GM23338 (cell line): ENCODE measurements around the gene ULK4. TPM values are rescaled to one million over a fixed set of nuclear protein-coding genes. Genes with fewer than 3 reads are reported as not detected.

Experiments
- ATAC-seq: fragments of 200-7000 bp; cut with Tn5 transposase; 3 replicates; pipeline ENCODE4 v1.9.1; 2020
- DNase-seq: peaks from one replicate; pipeline ENCODE4 v3.0.0-alpha.2; 2015; ENCODE audit warnings: low spot score
- H2AFZ ChIP-seq: fragments of 200-600 bp; sonication (generic); 2 replicates; pipeline ENCODE4 v1.8.0; 2016; ENCODE audit warnings: antibody characterized with exemption, mild to moderate bottlenecking, moderate library complexity
- H3F3A ChIP-seq: fragments of 200-600 bp; sonication (generic); replicated peaks from 2 replicates; pipeline ENCODE4 v1.8.0; 2017; ENCODE audit warnings: antibody characterized with exemption, mixed run types, low read depth
- H3K27ac ChIP-seq: fragments of 200-600 bp; sonication (generic); 2 replicates; pipeline ENCODE4 v1.6.1; 2016; ENCODE audit warnings: low read depth
- H3K27me3 ChIP-seq: fragments of 200-600 bp; sonication (generic); 2 replicates; pipeline ENCODE4 v1.8.0; 2016; ENCODE audit warnings: mild to moderate bottlenecking, mixed run types, moderate library complexity; ENCODE audit not compliant: insufficient read depth
- H3K36me3 ChIP-seq: fragments of 200-600 bp; sonication (generic); 2 replicates; pipeline ENCODE4 v1.8.0; 2016; ENCODE audit warnings: mild to moderate bottlenecking; ENCODE audit not compliant: insufficient read depth
- H3K4me1 ChIP-seq: fragments of 200-600 bp; sonication (generic); 2 replicates; pipeline ENCODE4 v1.8.0; 2016; ENCODE audit warnings: mild to moderate bottlenecking, moderate library complexity; ENCODE audit not compliant: insufficient read depth
- H3K4me2 ChIP-seq: fragments of 200-600 bp; sonication (generic); 2 replicates; pipeline ENCODE4 v1.7.1; 2017; ENCODE audit warnings: mixed run types
- H3K4me3 ChIP-seq: fragments of 200-600 bp; sonication (generic); 2 replicates; pipeline ENCODE4 v1.6.1; 2016; ENCODE audit warnings: mixed run types
- H3K79me2 ChIP-seq: fragments of 200-600 bp; sonication (generic); replicated peaks from 2 replicates; pipeline ENCODE4 v1.8.0; 2017; ENCODE audit warnings: mild to moderate bottlenecking; ENCODE audit not compliant: insufficient read depth
- H3K9me2 ChIP-seq: fragments of 200-600 bp; sonication (generic); 2 replicates; pipeline ENCODE4 v1.8.0; 2017; ENCODE audit not compliant: insufficient read depth
- H4K20me1 ChIP-seq: fragments of 200-600 bp; sonication (generic); replicated peaks from 2 replicates; pipeline ENCODE4 v1.8.0; 2017; ENCODE audit warnings: mild to moderate bottlenecking; ENCODE audit not compliant: insufficient read depth
- H3K27ac Mint-ChIP-seq: 2 replicates; pipeline ENCODE4 v1.8.0; 2020; ENCODE audit warnings: inconsistent platforms, mild to moderate bottlenecking, moderate library complexity, mixed read lengths
- H3K27me3 Mint-ChIP-seq: 3 replicates; pipeline ENCODE4 v1.8.0; 2022; ENCODE audit warnings: low read depth, mild to moderate bottlenecking, moderate library complexity, mixed read lengths, inconsistent platforms; ENCODE audit not compliant: insufficient read depth, poor library complexity
- H3K36me3 Mint-ChIP-seq: 3 replicates; pipeline ENCODE4 v1.8.0; 2021; ENCODE audit warnings: low read depth, mild to moderate bottlenecking, inconsistent platforms, moderate library complexity, mixed read lengths
- H3K4me1 Mint-ChIP-seq: 3 replicates; pipeline ENCODE4 v1.8.0; 2020; ENCODE audit warnings: mild to moderate bottlenecking, inconsistent platforms, mixed read lengths
- H3K4me3 Mint-ChIP-seq: 3 replicates; pipeline ENCODE4 v1.8.0; 2021; ENCODE audit warnings: moderate library complexity, mild to moderate bottlenecking, inconsistent platforms, mixed read lengths
- H3K9me3 Mint-ChIP-seq: 3 replicates; pipeline ENCODE4 v1.8.0; 2020; ENCODE audit warnings: moderate library complexity, mild to moderate bottlenecking, inconsistent platforms, mixed read lengths
- CREB1 ChIP-seq: fragments of 250-450 bp; sonication (Bioruptor Pico); IDR thresholded peaks from 2 replicates; pipeline ENCODE4 v1.5.0; 2020; ENCODE audit warnings: low read depth, mild to moderate bottlenecking, moderate library complexity
- EZH2 ChIP-seq: fragments of 200-600 bp; sonication (generic); IDR thresholded peaks from one replicate; pipeline ENCODE4 v1.8.0; 2017; ENCODE audit warnings: antibody characterized with exemption, mild to moderate bottlenecking, low read depth; ENCODE audit not compliant: unreplicated experiment
- EZH2phosphoT487 ChIP-seq: fragments of 200-600 bp; sonication (generic); IDR thresholded peaks from one replicate; pipeline ENCODE4 v1.8.1; 2018; ENCODE audit warnings: antibody characterized with exemption; ENCODE audit not compliant: unreplicated experiment
- JUNB ChIP-seq: IDR thresholded peaks from one replicate; pipeline ENCODE4 v1.6.1; 2016; ENCODE audit warnings: antibody characterized with exemption; ENCODE audit not compliant: unreplicated experiment
- NANOG ChIP-seq: IDR thresholded peaks from 2 replicates; pipeline ENCODE4 v1.6.1; 2016; ENCODE audit warnings: antibody characterized with exemption, borderline replicate concordance
- POLR2AphosphoS5 ChIP-seq: IDR thresholded peaks from 2 replicates; pipeline ENCODE4 v1.6.1; 2016; ENCODE audit warnings: antibody characterized with exemption, low read depth
- STAT1 ChIP-seq: IDR thresholded peaks from one replicate; pipeline ENCODE4 v1.6.1; 2016; ENCODE audit warnings: antibody characterized with exemption; ENCODE audit not compliant: unreplicated experiment
- ZNF331 ChIP-seq: fragments of 250-450 bp; sonication (Bioruptor Pico); IDR thresholded peaks from 2 replicates; pipeline ENCODE4 v1.5.0; 2020; ENCODE audit warnings: low read depth, mild to moderate bottlenecking, moderate library complexity
- polyA plus RNA-seq: library from polyadenylated mRNA; unstranded; fragments of >200 nt; fragmentation: Nextera tagmentation; extraction: Ambion mirVana; gene quantifications from 2 replicates; pipeline ENCODE4 v1.2.1, GENCODE V29; 2016
- total RNA-seq: library from RNA; depleted of rRNA; stranded (reverse); fragments of >200 nt; shearing (Covaris generic); gene quantifications from 2 replicates; pipeline ENCODE4 v1.2.3, GENCODE V29; 2014
- TF ChIP-seq, protein P1 (sequence below): IDR thresholded peaks from one replicate; pipeline ENCODE4 v1.6.1; 2018; ENCODE audit warnings: antibody characterized with exemption; ENCODE audit not compliant: unreplicated experiment
- TF ChIP-seq, protein P2 (sequence below), 2 experiments: fragments of 200-600 bp in 1 of 2; sonication (generic) in 1 of 2; conservative IDR thresholded peaks; 2 replicates each; pipeline versions ENCODE4 v1.5.1 to v1.6.1; 2016 to 2017; ENCODE audit warnings: antibody characterized with exemption in 2 of 2, low read depth in 2 of 2, mild to moderate bottlenecking in 2 of 2, moderate library complexity in 1 of 2
- TF ChIP-seq, protein P3 (sequence below): IDR thresholded peaks from 2 replicates; pipeline ENCODE4 v1.6.1; 2016; ENCODE audit warnings: antibody characterized with exemption
- TF ChIP-seq, protein P4 (sequence below): fragments of 250-450 bp; sonication (Bioruptor Pico); IDR thresholded peaks from 2 replicates; pipeline ENCODE4 v1.5.0; 2020; ENCODE audit warnings: mild to moderate bottlenecking, moderate library complexity

Gene ULK4
- total and polyA plus RNA-seq, 2 experiments from 2014 or later, result 20.8 to 41.4 TPM

DNA sequence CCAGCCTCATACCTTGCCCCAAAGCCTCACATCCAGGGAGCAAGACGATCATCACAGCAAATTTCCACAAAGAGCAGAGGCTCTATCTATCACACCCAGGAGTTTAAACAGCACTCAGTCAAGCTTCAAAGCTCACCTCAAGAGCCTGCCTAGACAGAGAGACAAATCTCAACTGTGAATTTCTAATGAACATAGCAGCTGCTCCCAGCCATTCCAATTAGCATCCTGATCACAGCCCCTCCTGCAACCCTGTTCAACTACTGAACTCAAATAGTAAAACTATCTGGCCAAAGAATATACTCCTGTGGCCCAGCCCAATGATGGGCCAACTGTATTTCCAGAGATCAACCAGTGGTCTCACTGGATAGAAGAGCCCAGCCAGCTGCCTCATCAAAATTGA is 492.8 kb downstream of the ULK4 start (continued):
- TF ChIP-seq ZNF331 (CRISPR knock-in tag) (no peak), JUNB (no peak), EZH2 (no peak)
- TF ChIP-seq, protein P1, sequence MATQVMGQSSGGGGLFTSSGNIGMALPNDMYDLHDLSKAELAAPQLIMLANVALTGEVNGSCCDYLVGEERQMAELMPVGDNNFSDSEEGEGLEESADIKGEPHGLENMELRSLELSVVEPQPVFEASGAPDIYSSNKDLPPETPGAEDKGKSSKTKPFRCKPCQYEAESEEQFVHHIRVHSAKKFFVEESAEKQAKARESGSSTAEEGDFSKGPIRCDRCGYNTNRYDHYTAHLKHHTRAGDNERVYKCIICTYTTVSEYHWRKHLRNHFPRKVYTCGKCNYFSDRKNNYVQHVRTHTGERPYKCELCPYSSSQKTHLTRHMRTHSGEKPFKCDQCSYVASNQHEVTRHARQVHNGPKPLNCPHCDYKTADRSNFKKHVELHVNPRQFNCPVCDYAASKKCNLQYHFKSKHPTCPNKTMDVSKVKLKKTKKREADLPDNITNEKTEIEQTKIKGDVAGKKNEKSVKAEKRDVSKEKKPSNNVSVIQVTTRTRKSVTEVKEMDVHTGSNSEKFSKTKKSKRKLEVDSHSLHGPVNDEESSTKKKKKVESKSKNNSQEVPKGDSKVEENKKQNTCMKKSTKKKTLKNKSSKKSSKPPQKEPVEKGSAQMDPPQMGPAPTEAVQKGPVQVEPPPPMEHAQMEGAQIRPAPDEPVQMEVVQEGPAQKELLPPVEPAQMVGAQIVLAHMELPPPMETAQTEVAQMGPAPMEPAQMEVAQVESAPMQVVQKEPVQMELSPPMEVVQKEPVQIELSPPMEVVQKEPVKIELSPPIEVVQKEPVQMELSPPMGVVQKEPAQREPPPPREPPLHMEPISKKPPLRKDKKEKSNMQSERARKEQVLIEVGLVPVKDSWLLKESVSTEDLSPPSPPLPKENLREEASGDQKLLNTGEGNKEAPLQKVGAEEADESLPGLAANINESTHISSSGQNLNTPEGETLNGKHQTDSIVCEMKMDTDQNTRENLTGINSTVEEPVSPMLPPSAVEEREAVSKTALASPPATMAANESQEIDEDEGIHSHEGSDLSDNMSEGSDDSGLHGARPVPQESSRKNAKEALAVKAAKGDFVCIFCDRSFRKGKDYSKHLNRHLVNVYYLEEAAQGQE, result no peak

DNA sequence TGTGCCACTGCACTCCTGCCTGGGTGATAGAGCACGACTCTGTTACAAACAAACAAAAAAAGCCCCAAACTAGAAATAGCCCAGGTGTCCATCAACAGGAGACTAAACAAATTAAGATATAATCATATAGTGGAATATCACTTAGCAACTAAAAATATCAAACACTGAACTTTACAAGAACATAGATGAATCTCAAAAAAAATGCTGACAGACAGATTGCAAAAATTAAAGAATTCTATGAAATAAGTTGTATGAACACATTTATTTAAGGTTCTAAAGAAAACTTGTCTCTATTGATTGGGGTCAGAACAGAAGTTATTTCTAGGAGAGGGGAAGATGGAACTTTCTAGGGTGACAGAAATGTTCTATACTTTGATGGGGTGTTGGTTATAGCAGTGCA is 494.4 kb downstream of the ULK4 start:
- no peaks in the 10 kb centered on the region for H3F3A ChIP-seq
- Mint-ChIP-seq H3K4me3 (no peak overlapping the region), H3K27me3 (no peaks in the 10 kb centered on the region), H3K4me1 (no peaks in the 10 kb centered on the region), H3K9me3 (peaks cover 35% of the 10 kb centered on the region), H3K36me3 (peaks cover 32% of the 10 kb centered on the region), H3K27ac (no peak overlapping the region)
- no peaks in the 10 kb centered on the region for H4K20me1 ChIP-seq
- no peak overlapping the region for H2AFZ ChIP-seq
- ATAC-seq, result no peak
- no peak for DNase-seq
- no peaks in the 10 kb centered on the region for H3K4me1 ChIP-seq
- no peaks in the 10 kb centered on the region for H3K9me2 ChIP-seq
- no peak overlapping the region for H3K4me2 ChIP-seq
- no peak overlapping the region for H3K27ac ChIP-seq
- H3K4me3 ChIP-seq, result no peak overlapping the region
- H3K36me3 ChIP-seq, result no peaks in the 10 kb centered on the region
- no peaks in the 10 kb centered on the region for H3K27me3 ChIP-seq
- no peaks in the 10 kb centered on the region for H3K79me2 ChIP-seq
- TF ChIP-seq EZH2phosphoT487 (no peak), STAT1 (no peak), CREB1 (CRISPR knock-in tag) (no peak), ZNF331 (CRISPR knock-in tag) (no peak), NANOG (no peak), EZH2 (no peak), POLR2AphosphoS5 (no peak)
- TF ChIP-seq, protein P2, sequence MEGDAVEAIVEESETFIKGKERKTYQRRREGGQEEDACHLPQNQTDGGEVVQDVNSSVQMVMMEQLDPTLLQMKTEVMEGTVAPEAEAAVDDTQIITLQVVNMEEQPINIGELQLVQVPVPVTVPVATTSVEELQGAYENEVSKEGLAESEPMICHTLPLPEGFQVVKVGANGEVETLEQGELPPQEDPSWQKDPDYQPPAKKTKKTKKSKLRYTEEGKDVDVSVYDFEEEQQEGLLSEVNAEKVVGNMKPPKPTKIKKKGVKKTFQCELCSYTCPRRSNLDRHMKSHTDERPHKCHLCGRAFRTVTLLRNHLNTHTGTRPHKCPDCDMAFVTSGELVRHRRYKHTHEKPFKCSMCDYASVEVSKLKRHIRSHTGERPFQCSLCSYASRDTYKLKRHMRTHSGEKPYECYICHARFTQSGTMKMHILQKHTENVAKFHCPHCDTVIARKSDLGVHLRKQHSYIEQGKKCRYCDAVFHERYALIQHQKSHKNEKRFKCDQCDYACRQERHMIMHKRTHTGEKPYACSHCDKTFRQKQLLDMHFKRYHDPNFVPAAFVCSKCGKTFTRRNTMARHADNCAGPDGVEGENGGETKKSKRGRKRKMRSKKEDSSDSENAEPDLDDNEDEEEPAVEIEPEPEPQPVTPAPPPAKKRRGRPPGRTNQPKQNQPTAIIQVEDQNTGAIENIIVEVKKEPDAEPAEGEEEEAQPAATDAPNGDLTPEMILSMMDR (conservative IDR thresholded peaks at IDR 0.05; ENCODE audit: low read depth in 2 of 2), result no peak
- TF ChIP-seq, protein P3, sequence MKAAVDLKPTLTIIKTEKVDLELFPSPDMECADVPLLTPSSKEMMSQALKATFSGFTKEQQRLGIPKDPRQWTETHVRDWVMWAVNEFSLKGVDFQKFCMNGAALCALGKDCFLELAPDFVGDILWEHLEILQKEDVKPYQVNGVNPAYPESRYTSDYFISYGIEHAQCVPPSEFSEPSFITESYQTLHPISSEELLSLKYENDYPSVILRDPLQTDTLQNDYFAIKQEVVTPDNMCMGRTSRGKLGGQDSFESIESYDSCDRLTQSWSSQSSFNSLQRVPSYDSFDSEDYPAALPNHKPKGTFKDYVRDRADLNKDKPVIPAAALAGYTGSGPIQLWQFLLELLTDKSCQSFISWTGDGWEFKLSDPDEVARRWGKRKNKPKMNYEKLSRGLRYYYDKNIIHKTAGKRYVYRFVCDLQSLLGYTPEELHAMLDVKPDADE, result no peak
- TF ChIP-seq, protein P4, sequence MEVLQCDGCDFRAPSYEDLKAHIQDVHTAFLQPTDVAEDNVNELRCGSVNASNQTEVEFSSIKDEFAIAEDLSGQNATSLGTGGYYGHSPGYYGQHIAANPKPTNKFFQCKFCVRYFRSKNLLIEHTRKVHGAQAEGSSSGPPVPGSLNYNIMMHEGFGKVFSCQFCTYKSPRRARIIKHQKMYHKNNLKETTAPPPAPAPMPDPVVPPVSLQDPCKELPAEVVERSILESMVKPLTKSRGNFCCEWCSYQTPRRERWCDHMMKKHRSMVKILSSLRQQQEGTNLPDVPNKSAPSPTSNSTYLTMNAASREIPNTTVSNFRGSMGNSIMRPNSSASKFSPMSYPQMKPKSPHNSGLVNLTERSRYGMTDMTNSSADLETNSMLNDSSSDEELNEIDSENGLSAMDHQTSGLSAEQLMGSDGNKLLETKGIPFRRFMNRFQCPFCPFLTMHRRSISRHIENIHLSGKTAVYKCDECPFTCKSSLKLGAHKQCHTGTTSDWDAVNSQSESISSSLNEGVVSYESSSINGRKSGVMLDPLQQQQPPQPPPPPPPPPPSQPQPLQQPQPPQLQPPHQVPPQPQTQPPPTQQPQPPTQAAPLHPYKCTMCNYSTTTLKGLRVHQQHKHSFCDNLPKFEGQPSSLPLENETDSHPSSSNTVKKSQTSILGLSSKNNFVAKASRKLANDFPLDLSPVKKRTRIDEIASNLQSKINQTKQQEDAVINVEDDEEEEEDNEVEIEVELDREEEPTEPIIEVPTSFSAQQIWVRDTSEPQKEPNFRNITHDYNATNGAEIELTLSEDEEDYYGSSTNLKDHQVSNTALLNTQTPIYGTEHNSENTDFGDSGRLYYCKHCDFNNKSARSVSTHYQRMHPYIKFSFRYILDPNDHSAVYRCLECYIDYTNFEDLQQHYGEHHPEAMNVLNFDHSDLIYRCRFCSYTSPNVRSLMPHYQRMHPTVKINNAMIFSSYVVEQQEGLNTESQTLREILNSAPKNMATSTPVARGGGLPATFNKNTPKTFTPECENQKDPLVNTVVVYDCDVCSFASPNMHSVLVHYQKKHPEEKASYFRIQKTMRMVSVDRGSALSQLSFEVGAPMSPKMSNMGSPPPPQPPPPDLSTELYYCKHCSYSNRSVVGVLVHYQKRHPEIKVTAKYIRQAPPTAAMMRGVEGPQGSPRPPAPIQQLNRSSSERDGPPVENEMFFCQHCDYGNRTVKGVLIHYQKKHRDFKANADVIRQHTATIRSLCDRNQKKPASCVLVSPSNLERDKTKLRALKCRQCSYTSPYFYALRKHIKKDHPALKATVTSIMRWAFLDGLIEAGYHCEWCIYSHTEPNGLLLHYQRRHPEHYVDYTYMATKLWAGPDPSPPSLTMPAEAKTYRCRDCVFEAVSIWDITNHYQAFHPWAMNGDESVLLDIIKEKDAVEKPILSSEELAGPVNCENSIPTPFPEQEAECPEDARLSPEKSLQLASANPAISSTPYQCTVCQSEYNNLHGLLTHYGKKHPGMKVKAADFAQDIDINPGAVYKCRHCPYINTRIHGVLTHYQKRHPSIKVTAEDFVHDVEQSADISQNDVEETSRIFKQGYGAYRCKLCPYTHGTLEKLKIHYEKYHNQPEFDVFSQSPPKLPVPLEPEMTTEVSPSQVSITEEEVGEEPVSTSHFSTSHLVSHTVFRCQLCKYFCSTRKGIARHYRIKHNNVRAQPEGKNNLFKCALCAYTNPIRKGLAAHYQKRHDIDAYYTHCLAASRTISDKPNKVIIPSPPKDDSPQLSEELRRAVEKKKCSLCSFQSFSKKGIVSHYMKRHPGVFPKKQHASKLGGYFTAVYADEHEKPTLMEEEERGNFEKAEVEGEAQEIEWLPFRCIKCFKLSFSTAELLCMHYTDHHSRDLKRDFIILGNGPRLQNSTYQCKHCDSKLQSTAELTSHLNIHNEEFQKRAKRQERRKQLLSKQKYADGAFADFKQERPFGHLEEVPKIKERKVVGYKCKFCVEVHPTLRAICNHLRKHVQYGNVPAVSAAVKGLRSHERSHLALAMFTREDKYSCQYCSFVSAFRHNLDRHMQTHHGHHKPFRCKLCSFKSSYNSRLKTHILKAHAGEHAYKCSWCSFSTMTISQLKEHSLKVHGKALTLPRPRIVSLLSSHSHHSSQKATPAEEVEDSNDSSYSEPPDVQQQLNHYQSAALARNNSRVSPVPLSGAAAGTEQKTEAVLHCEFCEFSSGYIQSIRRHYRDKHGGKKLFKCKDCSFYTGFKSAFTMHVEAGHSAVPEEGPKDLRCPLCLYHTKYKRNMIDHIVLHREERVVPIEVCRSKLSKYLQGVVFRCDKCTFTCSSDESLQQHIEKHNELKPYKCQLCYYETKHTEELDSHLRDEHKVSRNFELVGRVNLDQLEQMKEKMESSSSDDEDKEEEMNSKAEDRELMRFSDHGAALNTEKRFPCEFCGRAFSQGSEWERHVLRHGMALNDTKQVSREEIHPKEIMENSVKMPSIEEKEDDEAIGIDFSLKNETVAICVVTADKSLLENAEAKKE (CRISPR knock-in tag), result no peak
